Activated CD4-positive, alpha-beta T cell treated with anti-CD3 and anti-CD28 coated beads, Interleukin-2, amount 10 ng/mL, durations not matched to agents 24 days and 14 days (primary cell): Measurements from ENCODE around the gene ATP7A. TPM values are rescaled to one million over a fixed set of nuclear protein-coding genes. Genes with fewer than 3 reads are reported as not detected.
"Not testable (repeated sequence)": the region's sequence is repeated elsewhere in the genome, so short reads cannot be mapped to it uniquely, and the experiment has no call there.

ENCODE experiments used
- DNase-seq: peaks from one replicate; pipeline ENCODE4 v3.0.0; 2022
- H3K27ac Mint-ChIP-seq: one replicate; pipeline ENCODE4 v1.8.0; 2022; ENCODE audit warnings: mild to moderate bottlenecking, mixed read lengths
- H3K27me3 Mint-ChIP-seq: one replicate; pipeline ENCODE4 v1.8.0; 2022; ENCODE audit warnings: mixed read lengths
- H3K36me3 Mint-ChIP-seq: one replicate; pipeline ENCODE4 v1.8.0; 2022; ENCODE audit warnings: low read depth, mild to moderate bottlenecking, mixed read lengths
- H3K4me1 Mint-ChIP-seq: one replicate; pipeline ENCODE4 v1.8.0; 2021; ENCODE audit warnings: mixed read lengths
- H3K4me3 Mint-ChIP-seq: one replicate; pipeline ENCODE4 v1.8.0; 2022; ENCODE audit warnings: mild to moderate bottlenecking, moderate library complexity, mixed read lengths
- H3K9me3 Mint-ChIP-seq: one replicate; pipeline ENCODE4 v1.8.0; 2021; ENCODE audit warnings: mixed read lengths
- intact Hi-C: fragments of 100-400 bp; cut with micrococcal nuclease; formaldehyde crosslinking; loops from one replicate; pipeline ENCODE4 v1.15.1; 2023
- total RNA-seq: library from RNA; stranded (reverse); gene quantifications from 2 replicates; pipeline ENCODE4 v1.2.3, GENCODE V29; 2022

The ATP7A gene
- 7.6 and 8.1 TPM in 2 replicates for total RNA-seq

GRCh38 chrX:77910108-77910840, at the start of gene ATP7A:
ATP7A (plus strand) TSS chrX:77910693; CDS start chrX:77971642, 60,949 bp downstream.
- H3K27ac Mint-ChIP-seq, result peak within 1 kb of the TSS; percentile 99
- peaks cover 10% of the 10 kb centered on the region for H3K4me1 Mint-ChIP-seq
- DNase-seq, result peak; percentile 96
- peak within 1 kb of the TSS; percentile 96 for H3K4me3 Mint-ChIP-seq
- no peaks in the 10 kb centered on the region for H3K27me3 Mint-ChIP-seq
- no peaks in the 10 kb centered on the region for H3K9me3 Mint-ChIP-seq
- H3K36me3 Mint-ChIP-seq, result peaks cover 5% of the 10 kb centered on the region
- intact Hi-C loops, result loop anchor here (1.0 to 10.0 kb wide), 7 partner anchors 11 to 415 kb away; partner anchors contain the start of genes COX7B, CYSLTR1, MAGT1 and PGK1

GRCh38 chrX:77875372-77875771, 35.1 kb upstream of the ATP7A start:
- no peak overlapping the region for H3K27ac Mint-ChIP-seq
- intact Hi-C loops, result no loop called here
- peaks cover 23% of the 10 kb centered on the region for H3K36me3 Mint-ChIP-seq
- DNase-seq, result no peak
- H3K27me3 Mint-ChIP-seq, result no peaks in the 10 kb centered on the region
- no peaks in the 10 kb centered on the region for H3K9me3 Mint-ChIP-seq
- no peak overlapping the region for H3K4me3 Mint-ChIP-seq
- H3K4me1 Mint-ChIP-seq, result no peaks in the 10 kb centered on the region

DNA sequence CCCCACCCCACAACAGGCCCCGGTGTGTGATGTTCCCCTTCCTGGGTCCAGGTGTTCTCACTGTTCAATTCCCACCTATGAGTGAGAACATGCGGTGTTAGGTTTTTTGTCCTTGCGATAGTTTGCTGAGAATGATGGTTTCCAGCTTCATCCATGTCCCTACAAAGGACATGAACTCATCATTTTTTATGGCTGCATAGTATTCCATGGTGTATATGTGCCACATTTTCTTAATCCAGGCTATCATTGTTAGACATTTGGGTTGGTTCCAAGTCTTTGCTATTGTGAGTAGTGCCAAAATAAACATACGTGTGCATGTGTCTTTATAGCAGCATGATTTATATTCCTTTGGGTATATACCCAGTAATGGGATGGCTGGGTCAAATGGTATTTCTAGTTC, 29.1 kb upstream of the ATP7A start:
- H3K4me1 Mint-ChIP-seq, H3K27me3 Mint-ChIP-seq, DNase-seq, H3K4me3 Mint-ChIP-seq, H3K27ac Mint-ChIP-seq, intact Hi-C loops, H3K9me3 Mint-ChIP-seq: not testable (repeated sequence)
- peaks cover 20% of the 10 kb centered on the region for H3K36me3 Mint-ChIP-seq

DNA sequence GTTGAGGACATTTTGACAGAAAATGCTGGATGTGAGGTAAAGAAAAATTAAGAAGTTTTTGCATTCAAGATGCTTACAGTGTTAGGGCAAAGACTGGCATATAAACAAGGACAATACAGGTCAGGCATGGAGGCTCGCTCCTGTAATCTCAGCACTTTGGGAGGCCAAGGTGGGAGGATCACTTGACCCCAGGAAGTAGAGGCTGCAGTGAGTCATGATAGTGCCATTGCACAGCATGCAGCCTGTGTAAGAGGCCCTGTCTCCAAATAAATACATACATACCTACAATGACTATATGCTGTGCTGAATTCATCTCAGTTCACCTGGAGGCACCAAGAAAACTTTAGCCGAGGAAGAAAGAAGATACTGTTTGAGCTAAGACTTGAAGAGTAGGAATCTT, 17.6 kb upstream of the ATP7A start:
- Mint-ChIP-seq H3K36me3 (peaks cover 12% of the 10 kb centered on the region), H3K4me1 (peaks cover 18% of the 10 kb centered on the region), H3K4me3 (peak overlapping the region; percentile 92), H3K27ac (peak overlapping the region; percentile 37), H3K27me3 (no peaks in the 10 kb centered on the region), H3K9me3 (peaks cover 4% of the 10 kb centered on the region)
- no peak for DNase-seq
- intact Hi-C loops, result loop anchor here (5.0 to 10.0 kb wide), 4 partner anchors 731 to 1472 kb away; partner anchors contain the start of genes ITM2A and MAGEE1

DNA sequence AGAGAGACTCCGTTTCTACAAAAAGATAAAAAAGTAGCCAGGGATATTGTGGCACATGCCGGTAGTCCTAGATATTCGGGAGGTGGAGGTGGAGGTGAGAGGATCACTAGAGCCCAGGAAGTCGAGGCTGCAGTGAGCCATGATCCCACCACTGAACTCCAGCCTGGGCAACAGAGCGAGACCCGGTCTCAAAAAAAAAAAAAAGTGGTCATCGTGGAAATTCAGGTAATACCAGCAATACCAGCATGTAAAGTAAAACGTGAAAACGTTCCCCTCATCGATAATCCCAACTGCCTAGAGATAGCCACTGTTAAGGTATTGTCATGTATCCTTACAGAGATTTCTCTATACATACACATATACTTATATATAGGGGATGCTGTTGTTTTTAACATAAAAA, 16.8 kb upstream of the ATP7A start:
- Mint-ChIP-seq H3K27ac (no peak overlapping the region), H3K27me3 (no peaks in the 10 kb centered on the region), H3K4me3 (peak overlapping the region; percentile 92), H3K4me1 (peaks cover 18% of the 10 kb centered on the region), H3K9me3 (peaks cover 4% of the 10 kb centered on the region), H3K36me3 (peaks cover 12% of the 10 kb centered on the region)
- DNase-seq, result no peak
- intact Hi-C loops, result loop anchor here (2.0 to 10.0 kb wide), 5 partner anchors 17 to 1471 kb away; partner anchors contain the start of genes ATP7A, ITM2A and MAGEE1

- Mint-ChIP-seq H3K27me3 (no peaks in the 10 kb centered on the region), H3K4me1 (peaks cover 14% of the 10 kb centered on the region), H3K4me3 (peak within 1 kb of the TSS; percentile 92), H3K36me3 (peaks cover 9% of the 10 kb centered on the region), H3K27ac (peak within 1 kb of the TSS; percentile 99), H3K9me3 (no peaks in the 10 kb centered on the region)
- intact Hi-C loops, result loop anchor here (1.0 to 10.0 kb wide), 6 partner anchors 16 to 1470 kb away; partner anchors contain the start of genes ATP7A, ATRX, ITM2A and MAGEE1
- DNase-seq, result peak; percentile 96
Measured at GRCh38 chrX:77894921-77895886, 15.3 kb upstream of the ATP7A start, which contains the start of gene MAGT1. MAGT1 (minus strand) TSS chrX:77895435; CDS start chrX:77895410, 25 bp downstream.

- peak; percentile 91 for DNase-seq
- H3K4me3 Mint-ChIP-seq, result peak within 1 kb of the TSS; percentile 90
- intact Hi-C loops, result loop anchor here (1.0 to 10.0 kb wide), 6 partner anchors 11 to 1474 kb away; partner anchors contain the start of genes ATP7A, ITM2A, MAGEE1 and PGK1
- no peaks in the 10 kb centered on the region for H3K27me3 Mint-ChIP-seq
- no peaks in the 10 kb centered on the region for H3K9me3 Mint-ChIP-seq
- H3K27ac Mint-ChIP-seq, result peak within 1 kb of the TSS; percentile 97
- H3K36me3 Mint-ChIP-seq, result peaks cover 25% of the 10 kb centered on the region
- H3K4me1 Mint-ChIP-seq, result peaks cover 9% of the 10 kb centered on the region
Measured at GRCh38 chrX:77899081-77899828, 11.2 kb upstream of the ATP7A start, which contains the start of gene COX7B. COX7B (plus strand) TSS chrX:77899468; CDS start chrX:77899554, 86 bp downstream.

DNA sequence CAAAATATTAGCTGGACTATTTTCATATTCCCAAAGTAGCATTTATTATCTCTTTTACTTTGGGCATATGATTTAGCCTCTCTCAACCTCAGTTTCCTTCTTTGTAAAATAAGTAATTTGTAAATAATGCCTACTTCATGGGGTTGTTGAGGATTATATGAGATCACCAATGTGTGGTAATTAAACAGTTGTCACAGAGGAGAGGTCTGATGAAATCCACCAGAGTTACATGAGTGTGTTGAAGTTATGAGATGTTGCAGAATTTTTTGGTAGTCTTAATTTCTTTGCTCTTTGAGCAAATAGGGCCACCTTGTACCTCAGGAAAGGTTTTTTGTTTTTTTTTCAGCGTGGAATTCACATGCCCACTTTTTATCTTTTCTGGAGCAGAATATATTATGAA, 9.8 kb upstream of the ATP7A start:
- Mint-ChIP-seq H3K36me3 (peaks cover 31% of the 10 kb centered on the region), H3K4me1 (peaks cover 7% of the 10 kb centered on the region), H3K27me3 (no peaks in the 10 kb centered on the region), H3K9me3 (no peaks in the 10 kb centered on the region), H3K27ac (peak overlapping the region; percentile 97), H3K4me3 (peak overlapping the region; percentile 90)
- intact Hi-C loops, result no loop called here
- DNase-seq, result no peak

DNA sequence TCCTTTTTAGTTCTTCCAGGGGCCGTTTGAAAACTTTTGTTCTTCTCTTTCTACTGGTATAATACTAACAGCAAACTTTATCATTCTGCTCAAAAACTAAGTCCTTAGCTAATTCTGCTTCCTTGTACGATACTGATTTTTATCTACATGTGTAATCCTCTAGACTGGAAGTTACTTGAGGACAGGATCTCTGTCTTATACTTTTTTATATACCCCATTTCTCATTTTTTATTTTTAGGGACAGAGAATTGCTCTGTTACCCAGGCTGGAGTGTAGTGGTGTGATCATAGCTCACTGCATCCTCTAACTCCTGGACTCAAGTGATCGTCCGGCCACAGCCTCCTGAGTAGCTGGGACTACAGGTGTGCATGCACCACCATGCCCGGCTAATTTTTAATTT, 9.0 kb upstream of the ATP7A start:
- peaks cover 31% of the 10 kb centered on the region for H3K36me3 Mint-ChIP-seq
- no peaks in the 10 kb centered on the region for H3K27me3 Mint-ChIP-seq
- H3K27ac Mint-ChIP-seq, result no peak overlapping the region
- H3K4me3 Mint-ChIP-seq, result peak overlapping the region; percentile 90
- H3K4me1 Mint-ChIP-seq, result peaks cover 4% of the 10 kb centered on the region
- no peaks in the 10 kb centered on the region for H3K9me3 Mint-ChIP-seq
- DNase-seq, result no peak
- intact Hi-C loops, result no loop called here

DNA sequence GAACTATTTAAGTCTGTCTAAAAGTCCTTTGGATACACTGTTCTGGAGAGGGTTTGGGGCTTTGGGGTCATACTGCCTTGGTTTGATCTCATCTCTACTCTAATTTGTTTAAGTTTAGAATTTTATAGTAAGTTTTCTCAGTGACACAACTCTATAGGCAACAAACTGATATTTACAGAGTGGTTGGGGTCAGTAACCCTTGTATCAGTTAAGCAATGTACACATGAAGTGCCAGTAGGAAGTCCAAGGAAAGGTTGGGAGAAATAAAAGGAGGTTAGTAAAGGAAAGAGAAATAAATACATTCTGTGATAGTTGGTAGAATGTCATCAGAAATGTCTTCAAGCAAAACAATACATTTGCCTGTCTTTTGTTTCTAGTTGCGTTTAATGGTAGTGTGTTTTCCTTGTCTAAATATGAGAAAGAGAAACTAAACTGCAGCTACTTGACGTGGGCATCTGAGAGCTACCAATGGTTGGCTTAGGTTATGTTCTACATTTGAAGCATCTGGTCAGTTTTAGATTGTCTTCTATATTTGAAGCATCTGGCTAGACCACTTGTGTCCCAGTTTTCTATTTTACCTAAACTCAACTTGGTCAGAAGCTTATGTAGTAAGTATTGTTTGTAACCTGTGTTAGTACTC, 6.9 kb downstream of the ATP7A start:
- DNase-seq, result no peak
- peak overlapping the region; percentile 73 for H3K4me3 Mint-ChIP-seq
- H3K27ac Mint-ChIP-seq, result peak overlapping the region; percentile 70
- no peaks in the 10 kb centered on the region for H3K9me3 Mint-ChIP-seq
- peaks cover 17% of the 10 kb centered on the region for H3K4me1 Mint-ChIP-seq
- H3K36me3 Mint-ChIP-seq, result peaks cover 3% of the 10 kb centered on the region
- no peaks in the 10 kb centered on the region for H3K27me3 Mint-ChIP-seq
- intact Hi-C loops, result loop anchor here (10.0 kb wide), 1 partner anchor 407 kb away; the partner anchor contains the start of gene CYSLTR1

GRCh38 chrX:77918568-77918967, 8.1 kb downstream of the ATP7A start:
- H3K4me1 Mint-ChIP-seq, result peaks cover 11% of the 10 kb centered on the region
- H3K36me3 Mint-ChIP-seq, result peaks cover 3% of the 10 kb centered on the region
- H3K27ac Mint-ChIP-seq, result no peak overlapping the region
- intact Hi-C loops, result loop anchor here (10.0 kb wide), 1 partner anchor 406 kb away; the partner anchor contains the start of gene CYSLTR1
- no peak for DNase-seq
- no peaks in the 10 kb centered on the region for H3K27me3 Mint-ChIP-seq
- no peaks in the 10 kb centered on the region for H3K9me3 Mint-ChIP-seq
- no peak overlapping the region for H3K4me3 Mint-ChIP-seq

DNA sequence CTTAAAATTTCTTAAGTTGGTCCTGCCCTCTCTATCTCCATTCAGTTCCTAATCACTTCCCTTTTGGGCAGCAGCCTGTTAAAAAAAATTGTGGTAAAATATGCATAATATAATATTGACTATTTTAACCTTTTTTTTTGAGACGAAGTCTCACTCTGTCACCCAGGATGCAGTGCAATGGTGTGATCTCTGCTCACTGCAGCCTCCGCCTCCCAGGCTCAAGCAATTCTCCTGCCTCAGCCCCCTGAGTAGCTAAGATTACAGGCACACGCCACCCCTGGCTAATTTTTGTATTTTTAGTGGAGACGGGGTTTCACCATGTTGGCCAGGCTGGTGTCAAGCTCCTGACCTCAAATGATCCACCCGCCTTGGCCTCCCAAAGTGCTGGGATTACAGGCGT, 8.9 kb downstream of the ATP7A start:
- H3K36me3 Mint-ChIP-seq, DNase-seq, H3K4me3 Mint-ChIP-seq, H3K27me3 Mint-ChIP-seq, H3K27ac Mint-ChIP-seq, H3K9me3 Mint-ChIP-seq: not testable (repeated sequence)
- intact Hi-C loops, result loop anchor here (10.0 kb wide), 1 partner anchor 405 kb away; the partner anchor contains the start of gene CYSLTR1
- H3K4me1 Mint-ChIP-seq, result peaks cover 11% of the 10 kb centered on the region
